ENCODE measurements around the gene DNPEP. TPM values are rescaled to one million over a fixed set of nuclear protein-coding genes. Genes with fewer than 3 reads are reported as not detected.
A peak's percentile ranks its signal among the peaks of the same experiment; 100 is the strongest.

Gene DNPEP
- total and polyA plus RNA-seq, 2 of the 8 experiments (the other 6 are each of a cell fraction or from before 2014, with no cell fraction given): 59.8 to 109 TPM

DNA sequence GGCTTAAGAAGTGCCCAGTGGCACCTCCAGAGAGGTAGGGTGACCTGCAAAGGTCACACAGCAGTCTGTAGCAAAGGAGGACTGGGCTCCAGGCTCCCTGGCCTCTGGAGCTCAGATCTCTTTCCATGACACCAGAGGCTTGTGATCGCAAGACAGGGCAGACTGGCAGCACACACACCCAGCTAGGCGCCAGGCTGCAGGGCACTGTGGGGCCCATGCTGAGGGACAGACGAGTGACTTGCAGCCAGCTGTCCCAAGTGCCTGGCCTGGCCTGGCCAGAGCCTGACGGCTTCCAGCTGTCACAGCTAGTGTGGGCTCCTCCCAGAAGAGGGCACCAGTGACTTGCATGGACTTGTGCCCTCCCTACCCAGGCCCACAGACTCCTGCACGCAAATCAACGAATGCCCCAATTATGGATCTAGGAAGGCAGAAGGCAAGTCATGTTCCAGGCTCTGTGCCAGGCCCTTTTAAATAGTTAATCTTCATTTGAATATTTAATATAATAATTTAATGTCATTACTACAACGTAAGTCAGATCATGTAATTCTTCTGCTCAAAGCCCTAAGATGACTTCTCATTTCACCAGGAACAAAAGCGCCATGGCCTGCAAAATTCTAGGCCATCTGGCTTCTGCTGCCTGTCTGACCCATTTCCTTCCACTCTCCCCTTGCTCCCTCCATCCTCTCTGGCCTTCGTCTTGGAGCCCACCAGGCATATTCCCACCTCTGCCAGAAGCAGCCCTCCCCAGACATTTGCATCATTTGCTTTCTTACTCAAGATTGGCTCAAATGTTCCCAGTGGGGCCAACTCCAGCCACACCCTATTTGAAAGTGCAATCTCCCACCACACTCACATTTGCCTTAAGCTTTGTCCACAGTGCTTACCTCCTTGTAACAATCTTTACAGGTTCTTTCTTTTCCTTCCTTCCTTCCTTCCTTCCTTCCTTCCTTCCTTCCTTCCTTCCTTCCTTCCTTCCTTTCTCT lies 43.2 kb upstream of the DNPEP start (continued):
- TF ChIP-seq, protein P1, sequence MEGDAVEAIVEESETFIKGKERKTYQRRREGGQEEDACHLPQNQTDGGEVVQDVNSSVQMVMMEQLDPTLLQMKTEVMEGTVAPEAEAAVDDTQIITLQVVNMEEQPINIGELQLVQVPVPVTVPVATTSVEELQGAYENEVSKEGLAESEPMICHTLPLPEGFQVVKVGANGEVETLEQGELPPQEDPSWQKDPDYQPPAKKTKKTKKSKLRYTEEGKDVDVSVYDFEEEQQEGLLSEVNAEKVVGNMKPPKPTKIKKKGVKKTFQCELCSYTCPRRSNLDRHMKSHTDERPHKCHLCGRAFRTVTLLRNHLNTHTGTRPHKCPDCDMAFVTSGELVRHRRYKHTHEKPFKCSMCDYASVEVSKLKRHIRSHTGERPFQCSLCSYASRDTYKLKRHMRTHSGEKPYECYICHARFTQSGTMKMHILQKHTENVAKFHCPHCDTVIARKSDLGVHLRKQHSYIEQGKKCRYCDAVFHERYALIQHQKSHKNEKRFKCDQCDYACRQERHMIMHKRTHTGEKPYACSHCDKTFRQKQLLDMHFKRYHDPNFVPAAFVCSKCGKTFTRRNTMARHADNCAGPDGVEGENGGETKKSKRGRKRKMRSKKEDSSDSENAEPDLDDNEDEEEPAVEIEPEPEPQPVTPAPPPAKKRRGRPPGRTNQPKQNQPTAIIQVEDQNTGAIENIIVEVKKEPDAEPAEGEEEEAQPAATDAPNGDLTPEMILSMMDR (IDR thresholded peaks at IDR 0.05; ENCODE audit: control extremely low read depth in 1 of 3, insufficient read depth in 1 of 3, low read depth in 1 of 3, low read length in 3 of 3): peak; percentile 49 to 50 (median 49)
- TF ChIP-seq SIRT6 (IDR thresholded peaks at IDR 0.05; ENCODE audit: low read length) (no peak), CHD1 (IDR thresholded peaks at IDR 0.05; ENCODE audit: low read depth, low read length) (no peak), ASH2L (IDR thresholded peaks at IDR 0.05; ENCODE audit: low read length) (no peak), MAFK (IDR thresholded peaks at IDR 0.05; ENCODE audit: low read depth, low read length) (no peak), JUND (IDR thresholded peaks at IDR 0.05; ENCODE audit: low read length) (no peak), PHF8 (conservative IDR thresholded peaks at IDR 0.05; ENCODE audit: low read depth, low read length) (no peak), SP4 (IDR thresholded peaks at IDR 0.05; ENCODE audit: low read length) (no peak), CHD2 (IDR thresholded peaks at IDR 0.05; ENCODE audit: low read length) (no peak), RFX5 (IDR thresholded peaks at IDR 0.05; ENCODE audit: borderline replicate concordance, low read depth, low read length) (no peak)

Data from H1 (cell line).